HTR-8/SVneo (cell line): ENCODE data around the gene MCOLN2.
"Not testable (repeated sequence)": the region's sequence is repeated elsewhere in the genome, so short reads cannot be mapped to it uniquely, and the experiment has no call there.

Experiments
- DNase-seq: peaks from one replicate; pipeline ENCODE4 v3.0.0; 2011; ENCODE audit warnings: low spot score, mixed read lengths; ENCODE audit not compliant: insufficient read length
- FAIRE-seq: peaks from 2 replicates; lab custom pipeline; 2011; peaks lifted over from hg19 to GRCh38; lab: Jason Lieb, UNC

Gene MCOLN2

DNA sequence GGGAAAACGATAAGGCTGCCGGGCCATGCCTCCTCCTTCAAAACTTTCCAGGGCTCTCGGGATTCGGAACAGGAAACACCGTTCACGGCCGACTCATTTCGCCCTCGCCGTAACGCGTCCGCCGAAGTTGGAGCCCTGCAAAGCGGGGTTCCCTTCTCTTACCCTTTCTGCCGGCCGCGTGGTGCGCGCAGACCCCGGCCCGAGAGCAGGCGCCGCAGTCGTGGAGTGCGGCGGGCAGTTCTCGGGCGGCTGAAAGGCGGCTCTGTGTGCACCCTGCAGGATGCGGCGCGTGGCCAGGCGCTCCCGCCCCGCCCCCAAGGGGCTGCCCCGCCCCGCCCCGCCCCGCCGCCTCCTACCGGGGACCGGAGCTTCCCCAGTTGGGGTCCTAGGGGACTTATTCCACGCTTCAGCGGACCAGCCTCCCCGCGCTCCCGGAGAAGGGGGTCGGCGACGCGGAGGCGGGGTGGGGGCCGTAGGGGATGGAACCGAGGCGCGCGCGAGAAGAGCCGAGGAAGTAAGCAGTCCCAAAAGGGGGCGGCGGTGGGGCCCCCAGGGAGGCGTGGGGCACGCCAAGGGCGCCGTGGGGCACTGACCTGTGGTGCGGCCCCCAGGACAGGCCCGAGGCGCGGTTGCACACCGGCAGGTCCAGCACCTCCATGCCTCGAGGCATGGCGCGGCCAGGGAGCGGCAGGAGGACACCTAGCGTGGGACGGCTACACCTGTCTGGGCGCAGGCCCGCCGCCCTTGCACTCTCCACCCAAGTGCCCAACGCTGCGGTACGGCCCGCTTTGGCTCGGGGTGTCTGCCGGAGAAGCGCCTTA lies at the start of gene MCOLN2:
Gene MCOLN2, minus strand, starts transcription at position 268 of the 821 bp plus-strand sequence. Its CDS starts 241 bp downstream, at position 27.
- DNase-seq: peak; percentile 39
- FAIRE-seq: no peak

GRCh38 chr1:85042413-85042812 lies 45.5 kb upstream of the MCOLN2 start:
- FAIRE-seq (no peak), DNase-seq (no peak)

GRCh38 chr1:85041793-85042192 lies 44.9 kb upstream of the MCOLN2 start:
- no peak for FAIRE-seq
- DNase-seq: no peak

GRCh38 chr1:85033221-85033620 lies 36.3 kb upstream of the MCOLN2 start:
- DNase-seq (no peak), FAIRE-seq (no peak)

DNA sequence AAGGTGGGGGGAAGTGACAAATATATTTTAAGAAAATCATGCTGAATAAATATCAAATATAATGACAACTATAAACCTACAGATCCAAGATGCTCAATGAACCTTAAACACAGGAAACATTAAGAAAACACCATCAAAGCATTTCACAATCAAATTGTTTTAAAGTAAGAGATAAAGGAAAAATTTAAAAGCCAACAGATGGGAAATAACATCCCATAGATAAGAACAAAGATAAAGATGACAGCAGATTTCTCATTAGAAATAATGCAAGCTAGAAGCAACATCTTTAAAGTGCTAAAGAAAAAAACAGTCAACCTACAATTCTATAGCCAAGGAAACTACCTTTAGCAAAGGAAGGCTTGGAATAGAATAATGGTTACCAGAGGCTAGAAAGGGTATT lies 33.6 kb upstream of the MCOLN2 start:
- DNase-seq (no peak), FAIRE-seq (no peak)

- FAIRE-seq: no peak
Observed at GRCh38 chr1:85028151-85028550, 31.2 kb upstream of the MCOLN2 start.

DNA sequence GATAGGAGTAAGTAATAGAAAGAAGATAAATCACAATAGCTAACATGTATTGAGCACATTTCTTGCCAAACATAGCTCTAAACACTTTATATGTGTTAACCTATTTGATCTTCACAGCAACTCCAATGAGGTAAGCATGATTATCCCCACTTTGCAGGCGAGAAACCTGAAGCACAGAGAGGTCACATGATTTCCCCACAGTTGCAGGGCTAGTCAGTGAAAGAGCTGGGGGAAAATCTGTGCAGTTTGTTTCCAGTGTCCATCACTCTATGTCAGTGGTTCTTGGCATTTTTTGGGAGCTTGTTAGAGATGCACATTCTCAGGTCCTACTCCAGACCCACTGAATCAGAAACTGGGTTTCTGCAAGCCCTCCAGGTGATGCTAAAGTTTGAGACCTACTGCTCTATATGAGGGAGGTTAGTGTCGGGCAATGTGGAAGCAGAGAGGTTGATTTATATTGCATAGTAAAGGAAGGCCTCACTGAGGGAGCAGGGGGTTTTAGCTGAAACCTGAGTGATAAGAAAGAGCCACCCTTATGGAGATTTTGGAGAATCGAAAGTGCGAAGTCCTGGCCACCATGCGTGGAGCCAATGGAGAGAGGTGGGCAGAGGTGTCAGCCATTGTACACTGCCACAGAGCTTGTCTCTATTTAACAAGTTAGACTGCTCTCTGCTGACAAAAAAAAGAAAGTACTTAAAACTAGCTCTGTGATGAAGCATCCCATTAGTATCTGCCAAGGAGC lies 30.5 kb upstream of the MCOLN2 start:
- DNase-seq: no peak
- no peak for FAIRE-seq

More at GRCh38 chr1:85028151-85028550, 31.2 kb upstream of the MCOLN2 start:
- DNase-seq: no peak

- DNase-seq (no peak), FAIRE-seq (no peak)
Observed at GRCh38 chr1:85025940-85026339, 29.0 kb upstream of the MCOLN2 start.

- DNase-seq (no peak), FAIRE-seq (no peak)
Observed at GRCh38 chr1:85024736-85025135, 27.8 kb upstream of the MCOLN2 start.

- DNase-seq: no peak
- no peak for FAIRE-seq
Observed at GRCh38 chr1:85022700-85023099, 25.8 kb upstream of the MCOLN2 start.

DNA sequence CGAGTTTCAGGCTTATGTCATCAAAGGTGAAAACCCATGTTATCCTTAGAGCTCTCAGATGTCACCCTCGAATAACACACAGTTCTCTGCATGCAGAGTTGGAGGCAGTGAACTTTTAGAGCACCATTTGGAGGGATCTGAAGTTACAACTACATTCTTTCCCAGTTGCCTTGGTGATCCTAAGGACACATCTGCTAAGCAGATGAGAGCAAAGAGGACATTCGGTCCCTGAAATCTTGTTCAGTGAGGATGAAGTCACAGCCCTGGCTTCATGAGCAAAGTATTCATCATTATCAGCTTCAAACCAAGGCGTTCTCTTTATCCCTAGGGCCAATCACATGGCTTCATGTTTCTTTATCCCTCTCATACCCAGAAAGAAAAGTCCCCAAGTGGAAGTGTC lies 23.1 kb upstream of the MCOLN2 start:
- DNase-seq: no peak
- FAIRE-seq: no peak

DNA sequence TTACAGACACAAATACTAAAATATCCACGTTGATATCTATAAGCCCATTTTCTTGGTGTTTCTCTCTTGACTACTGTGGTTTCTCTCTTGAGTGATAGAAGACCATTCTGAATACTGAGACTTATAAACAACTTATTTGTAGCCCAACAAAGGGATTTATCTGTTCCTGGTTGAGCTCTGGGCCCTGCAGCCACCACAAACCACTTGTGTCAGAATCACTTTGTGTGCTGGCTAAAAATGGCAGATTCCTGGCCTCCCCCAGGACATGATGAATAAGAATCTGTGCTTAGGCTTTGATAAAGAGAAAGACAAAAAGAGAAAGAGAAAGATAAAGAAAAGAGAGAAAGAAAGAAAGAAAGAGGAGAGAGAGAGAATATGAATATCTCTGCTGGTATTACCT lies 18.9 kb upstream of the MCOLN2 start:
- DNase-seq: no peak
- no peak for FAIRE-seq

DNA sequence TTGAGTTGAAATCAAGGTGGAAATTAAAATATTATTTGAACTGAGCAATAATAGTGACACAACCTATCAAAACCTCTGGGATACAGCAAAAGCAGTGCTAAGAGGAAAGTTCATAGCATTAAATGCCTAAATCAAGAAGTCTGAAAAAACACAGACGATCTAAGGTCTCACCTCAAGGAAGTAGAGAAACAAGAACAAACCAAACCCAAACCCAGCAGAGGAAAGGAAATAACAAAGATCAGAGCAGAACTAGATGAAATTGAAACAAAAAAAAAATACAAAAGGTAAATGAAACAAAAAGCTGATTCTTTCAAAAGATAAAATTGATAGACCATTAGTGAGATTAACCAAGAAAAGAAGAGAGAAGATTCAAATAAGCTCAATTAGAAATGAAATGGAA lies 8.7 kb upstream of the MCOLN2 start:
- FAIRE-seq, DNase-seq: not testable (repeated sequence)

DNA sequence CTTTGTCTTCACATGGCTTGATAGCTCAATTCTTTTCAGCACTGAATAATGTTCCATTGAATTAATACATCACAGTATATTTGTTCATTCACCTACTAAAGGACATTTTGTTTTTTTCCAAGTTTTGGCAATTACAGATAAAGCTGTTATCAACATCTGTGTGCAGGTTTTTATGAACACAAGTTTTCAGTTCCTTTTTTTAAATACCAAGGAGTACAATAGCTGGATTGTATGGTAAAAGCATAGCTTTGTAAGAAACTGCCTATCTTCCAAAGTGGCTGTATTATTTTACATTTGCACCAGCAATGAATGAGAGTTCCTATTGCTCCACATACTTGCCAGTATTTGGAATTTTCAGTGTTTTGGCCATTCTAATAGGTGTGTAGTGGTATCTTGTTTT lies 4.8 kb upstream of the MCOLN2 start:
- DNase-seq (no peak), FAIRE-seq (no peak)

GRCh38 chr1:84998642-84999280 lies 1.8 kb upstream of the MCOLN2 start:
- DNase-seq (peak; percentile 5), FAIRE-seq (no peak)

DNA sequence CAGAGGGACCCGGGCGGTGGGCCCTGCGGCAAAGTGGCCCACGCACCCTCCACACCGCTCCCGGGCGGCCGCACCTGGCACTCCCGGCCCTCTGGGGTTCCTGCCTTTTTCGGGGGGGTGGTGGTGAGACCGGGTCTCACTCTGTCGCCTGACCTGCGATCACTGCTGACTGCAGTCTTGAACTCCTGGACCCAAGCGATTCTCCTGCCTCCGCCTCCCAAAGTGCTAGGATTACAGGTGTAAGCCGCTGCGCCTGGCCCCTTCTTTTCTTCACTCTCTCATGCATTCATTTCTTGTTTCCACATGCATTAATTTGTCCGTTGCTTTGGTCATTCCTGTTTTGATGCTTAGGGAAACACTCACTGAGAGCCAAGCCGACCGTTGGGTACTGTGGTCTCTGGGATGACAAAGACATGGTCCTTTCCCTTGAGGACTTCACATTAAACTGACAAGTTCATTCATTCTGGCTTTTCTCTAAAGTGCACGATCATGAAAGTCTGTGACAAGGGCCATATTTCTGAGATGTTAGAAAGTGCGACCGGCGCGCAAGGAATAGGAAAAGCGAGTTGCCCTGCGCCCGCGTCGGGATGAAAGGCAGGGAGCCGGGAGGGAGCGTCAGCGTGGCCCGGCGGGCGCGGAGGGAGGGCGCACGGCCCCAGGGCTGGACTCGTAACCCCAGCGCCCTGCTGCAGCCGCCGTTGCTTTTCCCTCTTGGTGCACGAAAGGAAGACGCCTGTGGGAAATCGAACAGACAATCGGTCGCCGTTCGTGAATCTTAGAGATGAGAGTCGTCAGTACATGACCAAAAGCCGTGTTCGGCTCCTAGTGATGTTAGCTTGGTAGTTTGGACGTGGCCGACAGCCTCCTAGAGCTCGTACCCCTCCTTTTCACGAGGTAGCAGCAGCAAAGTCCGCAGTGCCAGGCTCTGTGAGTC lies 1.0 kb upstream of the MCOLN2 start:
- DNase-seq: peak; percentile 8
- FAIRE-seq: no peak

DNA sequence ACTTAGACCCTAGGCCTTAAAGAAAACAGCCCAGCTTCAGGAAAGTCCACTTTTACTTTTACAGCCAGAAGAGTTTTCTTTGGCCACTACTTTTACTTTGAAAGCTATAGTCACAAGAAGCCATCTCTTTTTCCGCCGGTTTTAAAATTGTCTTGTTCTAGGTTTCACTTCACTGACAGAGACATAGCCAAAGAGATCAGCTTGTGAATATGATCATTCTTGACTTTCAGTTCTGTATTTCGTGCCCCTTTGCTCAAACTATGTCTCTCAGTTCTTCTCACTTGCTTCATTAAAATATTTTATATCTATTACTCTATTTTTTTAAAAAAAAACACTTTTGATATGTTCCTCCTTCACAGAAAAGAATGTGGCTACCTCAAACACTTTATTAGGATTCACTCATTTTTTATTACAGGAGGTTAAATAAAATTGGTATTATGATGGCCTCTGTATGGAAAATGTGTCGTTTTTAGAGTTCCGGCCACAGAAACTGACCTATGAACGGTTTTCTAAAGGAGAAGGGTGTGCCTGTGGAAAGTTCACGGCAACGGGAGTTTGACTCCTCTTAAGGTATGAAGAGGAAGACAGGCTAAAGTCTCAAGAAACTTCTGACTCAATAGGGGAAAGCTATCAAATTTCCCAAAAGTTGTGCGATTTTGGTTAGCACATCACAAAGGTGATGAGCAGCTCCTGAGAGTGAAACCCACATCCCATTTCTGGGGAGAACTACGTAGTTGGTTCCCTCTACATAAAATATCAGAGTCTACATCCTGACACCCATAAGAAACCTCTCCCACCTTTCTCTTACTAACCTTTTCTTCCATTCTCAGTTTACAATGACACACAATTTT lies 1.2 kb downstream of the MCOLN2 start:
- FAIRE-seq: no peak
- DNase-seq: no peak

- FAIRE-seq (no peak), DNase-seq (no peak)
Observed at GRCh38 chr1:84991097-84991920, 5.6 kb downstream of the MCOLN2 start.
